Thyroid gland (tissue), 4 donors: ENCODE data around the gene SYN1. TPM values are rescaled to one million over a fixed set of nuclear protein-coding genes. Genes with fewer than 3 reads are reported as not detected.

Experiments used
- DNase-seq, 2 donors: peaks; one replicate each; pipeline ENCODE4 v3.0.0-alpha.2; 2019
- H3K27ac ChIP-seq, 3 donors: fragments of 200-600 bp; sonication (generic); 1 replicate in 2 of 3; 2 replicates in 1 of 3; pipeline ENCODE4 v1.5.1; 2016 to 2019; ENCODE audit warnings: mild to moderate bottlenecking in 1 of 3, moderate library complexity in 1 of 3
- H3K27me3 ChIP-seq: fragments of 200-600 bp; sonication (generic); one replicate; pipeline ENCODE4 v1.5.1; 2019
- H3K36me3 ChIP-seq, 2 donors: fragments of 200-600 bp; sonication (generic); one replicate each; pipeline ENCODE4 v1.5.1; 2016 to 2019
- H3K4me1 ChIP-seq, 2 donors: fragments of 200-600 bp; sonication (generic); one replicate each; pipeline ENCODE4 v1.5.1; 2017 to 2019
- H3K4me3 ChIP-seq, 3 donors: fragments of 200-600 bp; sonication (generic); replicated peaks in 1 of 3; 1 replicate in 2 of 3; 2 replicates in 1 of 3; pipeline ENCODE4 v1.5.1; 2016; ENCODE audit warnings: mild to moderate bottlenecking in 1 of 3
- H3K9me3 ChIP-seq: fragments of 200-600 bp; sonication (generic); one replicate; pipeline ENCODE4 v1.5.1; 2017
- POLR2A ChIP-seq, 2 donors: fragments of 450-650 bp; IDR thresholded peaks; one replicate each; pipeline ENCODE4 v1.6.1; 2017; ENCODE audit warnings: antibody characterized with exemption in 2 of 2, mild to moderate bottlenecking in 2 of 2, moderate library complexity in 1 of 2
- WGBS, 2 donors: methylation state at CpG; one replicate each; pipeline ENCODE4 v1.1.5; 2017; 5-methylcytosine and 5-hydroxymethylcytosine counted together
- intact Hi-C: fragments of 100-400 bp; cut with DNase I; formaldehyde crosslinking; loops from one replicate; pipeline ENCODE4 v1.15.1; 2023
- microRNA-seq: library from miRNA; unstranded; fragments of <30 nt; microRNA quantifications from one replicate; pipeline ENCODE4, GENCODE V29; 2016
- small RNA-seq: library from RNA; depleted of rRNA; stranded (forward); fragments of <200 nt; gene quantifications from one replicate; pipeline ENCODE3, GENCODE V24; 2016
- total RNA-seq, 4 donors: library from RNA; depleted of rRNA; stranded (reverse); fragments of >200 nt; gene quantifications; one replicate each; pipeline ENCODE4 v1.2.3, GENCODE V29; 2016
- TF ChIP-seq, protein P1 (sequence below), 6 experiments: fragments of 200-600 bp in 3 of 6; fragments of 450-650 bp in 3 of 6; sonication (generic) in 3 of 6; IDR thresholded peaks; one replicate each; pipeline ENCODE4 v1.5.1; 2016 to 2019; ENCODE audit warnings: antibody characterized with exemption in 6 of 6, mild to moderate bottlenecking in 2 of 6, inconsistent platforms in 1 of 6, moderate library complexity in 1 of 6

The SYN1 gene
- total RNA-seq, 4 donors from 2014 or later: 0.13 to 0.15 TPM; not detected in 2

DNA sequence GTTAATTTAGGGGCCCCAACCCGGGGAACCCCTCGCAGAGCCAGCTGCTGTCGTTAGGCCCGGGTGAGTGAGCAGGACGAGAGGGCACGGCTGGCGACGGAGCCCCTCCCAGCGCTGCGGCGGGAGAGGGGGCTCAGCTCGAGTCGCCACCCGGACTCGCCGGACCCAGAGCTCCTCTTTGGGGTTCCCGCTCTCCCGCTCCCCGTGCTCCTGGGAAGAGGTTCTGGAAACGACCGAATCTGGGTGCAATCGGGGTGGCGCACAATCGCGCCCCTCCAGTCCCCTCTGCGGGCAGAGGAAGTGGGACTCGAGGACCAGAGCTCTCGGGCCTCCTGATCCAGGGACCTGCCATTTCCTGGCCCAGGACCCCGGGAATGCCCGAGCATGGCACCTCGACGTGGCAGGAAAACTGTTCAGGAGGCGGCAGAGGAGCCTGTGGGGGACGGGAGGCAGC, 95.9 kb downstream of the SYN1 start:
- WGBS, 2 donors: 0% methylated on average over 2 of the region's 34 CpGs; no CpG with 5 or more reads in 1 of the 2 donors
- Histone ChIP-seq H3K27me3 (no peaks in the 10 kb centered on the region), H3K4me1 (peaks cover 0 to 4% of the 10 kb centered on the region in 2 donors), H3K36me3 (no peaks in the 10 kb centered on the region), H3K9me3 (no peaks in the 10 kb centered on the region), H3K4me3 (peak overlapping the region in 2 of 3 donors; percentile 7 to 46), H3K27ac (no peak overlapping the region)
- no peak for TF ChIP-seq POLR2A (IDR thresholded peaks at IDR 0.05)
- TF ChIP-seq, protein P1, sequence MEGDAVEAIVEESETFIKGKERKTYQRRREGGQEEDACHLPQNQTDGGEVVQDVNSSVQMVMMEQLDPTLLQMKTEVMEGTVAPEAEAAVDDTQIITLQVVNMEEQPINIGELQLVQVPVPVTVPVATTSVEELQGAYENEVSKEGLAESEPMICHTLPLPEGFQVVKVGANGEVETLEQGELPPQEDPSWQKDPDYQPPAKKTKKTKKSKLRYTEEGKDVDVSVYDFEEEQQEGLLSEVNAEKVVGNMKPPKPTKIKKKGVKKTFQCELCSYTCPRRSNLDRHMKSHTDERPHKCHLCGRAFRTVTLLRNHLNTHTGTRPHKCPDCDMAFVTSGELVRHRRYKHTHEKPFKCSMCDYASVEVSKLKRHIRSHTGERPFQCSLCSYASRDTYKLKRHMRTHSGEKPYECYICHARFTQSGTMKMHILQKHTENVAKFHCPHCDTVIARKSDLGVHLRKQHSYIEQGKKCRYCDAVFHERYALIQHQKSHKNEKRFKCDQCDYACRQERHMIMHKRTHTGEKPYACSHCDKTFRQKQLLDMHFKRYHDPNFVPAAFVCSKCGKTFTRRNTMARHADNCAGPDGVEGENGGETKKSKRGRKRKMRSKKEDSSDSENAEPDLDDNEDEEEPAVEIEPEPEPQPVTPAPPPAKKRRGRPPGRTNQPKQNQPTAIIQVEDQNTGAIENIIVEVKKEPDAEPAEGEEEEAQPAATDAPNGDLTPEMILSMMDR (IDR thresholded peaks at IDR 0.05): no peak
- no peak for DNase-seq
- intact Hi-C loops: no loop called here

DNA sequence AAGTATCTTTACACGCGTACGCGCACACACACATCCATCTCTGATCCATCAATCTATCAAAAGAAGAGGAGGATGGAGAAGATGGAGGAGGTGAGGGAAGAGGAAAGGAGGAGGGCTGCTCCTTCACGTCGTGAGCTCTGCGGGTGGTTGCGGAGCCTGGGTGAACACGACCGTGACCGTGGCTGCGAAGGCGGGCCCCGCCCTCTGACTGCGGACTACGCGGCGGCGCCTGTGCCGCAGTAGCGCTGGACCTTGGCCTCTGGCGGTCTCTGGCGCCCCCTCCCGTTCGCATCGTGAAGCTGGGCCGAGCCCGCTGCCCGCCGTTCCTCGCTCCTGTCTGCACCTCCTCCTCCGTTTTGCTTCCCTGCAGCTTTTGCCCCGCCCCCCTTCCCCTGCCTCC, 96.4 kb downstream of the SYN1 start:
- no peaks in the 10 kb centered on the region for H3K36me3 ChIP-seq
- peaks cover 0 to 4% of the 10 kb centered on the region in 2 donors for H3K4me1 ChIP-seq
- DNase-seq: peak; percentile 80 to 81
- WGBS, 2 donors: 20 to 40% methylated on average over 4 to 6 of the region's 33 CpGs
- H3K27ac ChIP-seq: no peak overlapping the region
- TF ChIP-seq, protein P1 (IDR thresholded peaks at IDR 0.05): peak; percentile 45 to 86 (median 65)
- TF ChIP-seq POLR2A (IDR thresholded peaks at IDR 0.05): no peak
- no peaks in the 10 kb centered on the region for H3K9me3 ChIP-seq
- H3K4me3 ChIP-seq: peak overlapping the region in 1 of 3 donors; percentile 46
- intact Hi-C loops: no loop called here
- no peaks in the 10 kb centered on the region for H3K27me3 ChIP-seq

Small RNA genes within 50 kb of the gene (microRNA-seq; reads per million reads assigned to microRNA genes)
- gene MIR4769: not detected

Small RNA genes within 50 kb of the gene (small RNA-seq; reads per million reads assigned to genes)
- not detected for gene MIR4769

Other genes starting within 250 kb of the SYN1 start
- 1 to 10 TPM in 3 of 4 donors, under 1 TPM in 1; 0.89 to 2.0 (median 1.2) TPM for gene ZNF157, start 249.3 kb downstream of the SYN1 start, total RNA-seq
- gene ZNF41, start 136.6 kb downstream of the SYN1 start, total RNA-seq: 10 to 100 TPM; 11.0 to 18.1 (median 14.5) TPM
- gene ARAF, start 58.7 kb downstream of the SYN1 start, total RNA-seq: 10 to 100 TPM; 34.0 to 59.4 (median 45.8) TPM
- gene TIMP1, start 37.4 kb downstream of the SYN1 start, total RNA-seq: 100 to 1,000 TPM in 2 of 4 donors, 10 to 100 TPM in 2; 46.5 to 395 (median 89.3) TPM
- gene CFP, start 10.1 kb upstream of the SYN1 start, total RNA-seq: 1 to 10 TPM; 1.3 to 2.3 (median 1.6) TPM
- 10 to 100 TPM; 17.3 to 21.7 (median 17.7) TPM for gene ELK1, start 30.7 kb upstream of the SYN1 start, total RNA-seq
- 100 to 1,000 TPM in 3 of 4 donors, 10 to 100 TPM in 1; 89.3 to 141 (median 116) TPM for gene UXT, start 39.3 kb upstream of the SYN1 start, total RNA-seq
- gene ZNF81, start 217.0 kb upstream of the SYN1 start, total RNA-seq: 10 to 100 TPM in 3 of 4 donors, 1 to 10 TPM in 1; 7.1 to 17.8 (median 12.2) TPM